Fibroblast of skin of right quadriceps (primary cell): ENCODE data around the gene TPPP.

Experiments used
- DNase-seq: peaks from one replicate; pipeline ENCODE4 v3.0.0-alpha.2; 2013

The TPPP gene

GRCh38 chr5:676699-677076 lies 16.5 kb downstream of the TPPP start:
- no peak for DNase-seq

- no peak for DNase-seq
Observed at GRCh38 chr5:675871-676698, 17.1 kb downstream of the TPPP start.

DNA sequence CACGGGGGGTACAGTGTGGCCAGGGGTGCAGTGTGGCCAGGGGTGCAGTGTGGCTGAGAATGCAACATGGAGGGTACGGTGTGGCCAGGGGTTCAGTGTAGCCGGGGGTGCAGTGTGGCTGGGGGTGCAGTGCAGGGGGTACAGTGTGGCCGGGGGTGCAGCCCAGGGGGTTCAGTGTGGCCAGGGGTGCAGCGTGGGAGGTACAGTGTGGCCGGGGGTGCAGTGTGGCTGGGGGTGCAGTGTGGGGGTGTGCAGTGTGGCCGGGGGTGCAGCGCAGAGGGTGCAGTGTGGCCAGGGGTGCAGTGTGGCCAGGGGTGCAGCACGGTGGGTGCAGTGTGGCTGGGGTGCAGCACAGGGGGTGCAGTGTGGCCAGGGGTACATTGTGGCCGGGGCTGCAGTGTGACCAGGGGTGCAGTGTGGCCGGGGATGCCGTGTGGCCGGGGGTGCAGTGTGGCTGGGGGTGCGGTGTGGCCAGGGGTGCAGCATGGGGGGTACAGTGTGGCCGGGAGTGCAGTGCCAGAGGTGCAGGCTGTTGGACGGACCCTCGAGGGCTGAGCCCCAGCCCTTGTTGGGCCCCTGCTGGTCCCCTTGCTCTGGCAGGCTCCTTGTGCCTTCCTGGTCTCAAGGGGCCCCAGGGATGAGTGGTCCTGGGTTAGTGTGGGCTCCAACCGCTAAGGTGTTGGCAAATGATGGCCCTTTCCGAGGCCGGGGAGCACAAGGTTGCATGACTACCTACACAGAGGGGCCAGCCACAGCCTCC lies 17.9 kb downstream of the TPPP start:
- DNase-seq: no peak

- no peak for DNase-seq
Observed at GRCh38 chr5:674630-675011, 18.5 kb downstream of the TPPP start.

- DNase-seq: no peak
Observed at GRCh38 chr5:673831-674629, 19.1 kb downstream of the TPPP start.

GRCh38 chr5:673161-673830 lies 19.9 kb downstream of the TPPP start:
- no peak for DNase-seq

- peak; percentile 77 for DNase-seq
Observed at GRCh38 chr5:672329-673160, 20.6 kb downstream of the TPPP start.

DNA sequence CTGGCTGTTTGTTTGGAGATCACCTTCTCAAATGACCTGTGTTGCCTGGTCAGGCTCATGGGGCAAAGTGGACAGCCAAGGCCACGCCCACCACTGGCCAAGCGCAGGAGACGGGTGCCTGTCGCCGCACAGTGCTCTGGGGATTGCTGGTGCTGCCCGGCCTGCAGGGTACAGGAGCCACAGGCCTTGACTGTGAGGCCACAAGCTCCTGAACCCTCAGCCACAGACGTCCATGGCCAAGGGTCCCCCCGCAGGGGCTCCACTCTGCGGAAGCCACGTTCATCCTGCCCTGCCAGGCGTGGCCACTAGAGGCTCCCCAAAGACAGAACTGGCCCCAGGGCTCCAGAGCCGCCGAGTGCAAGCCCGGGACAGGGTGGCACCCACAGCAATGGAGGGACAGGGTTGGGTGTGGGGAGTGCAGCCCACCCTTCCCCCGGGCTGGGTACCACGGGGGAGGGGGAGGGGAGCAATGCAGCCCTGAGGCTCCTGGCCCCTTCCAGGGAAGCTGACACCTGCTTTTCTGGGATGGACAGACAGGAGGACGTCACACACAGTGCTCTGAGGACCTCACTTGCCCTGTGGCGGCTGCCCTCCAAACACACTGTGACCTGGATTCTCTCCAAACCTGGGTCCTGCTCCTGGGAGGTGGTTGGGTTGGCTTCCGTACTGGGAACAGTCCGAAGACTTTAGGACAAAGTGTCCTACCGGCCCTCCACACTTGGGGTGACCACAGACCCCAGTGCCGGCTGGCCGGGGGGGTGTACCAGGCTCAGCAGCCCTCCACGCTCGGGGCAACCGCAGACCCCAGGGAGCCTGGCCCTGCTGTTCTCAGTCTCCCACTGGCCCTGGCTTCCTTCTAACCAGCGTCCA lies 21.5 kb downstream of the TPPP start:
- peak; percentile 43 for DNase-seq

- DNase-seq: no peak
Observed at GRCh38 chr5:670396-671270, 22.5 kb downstream of the TPPP start.

DNA sequence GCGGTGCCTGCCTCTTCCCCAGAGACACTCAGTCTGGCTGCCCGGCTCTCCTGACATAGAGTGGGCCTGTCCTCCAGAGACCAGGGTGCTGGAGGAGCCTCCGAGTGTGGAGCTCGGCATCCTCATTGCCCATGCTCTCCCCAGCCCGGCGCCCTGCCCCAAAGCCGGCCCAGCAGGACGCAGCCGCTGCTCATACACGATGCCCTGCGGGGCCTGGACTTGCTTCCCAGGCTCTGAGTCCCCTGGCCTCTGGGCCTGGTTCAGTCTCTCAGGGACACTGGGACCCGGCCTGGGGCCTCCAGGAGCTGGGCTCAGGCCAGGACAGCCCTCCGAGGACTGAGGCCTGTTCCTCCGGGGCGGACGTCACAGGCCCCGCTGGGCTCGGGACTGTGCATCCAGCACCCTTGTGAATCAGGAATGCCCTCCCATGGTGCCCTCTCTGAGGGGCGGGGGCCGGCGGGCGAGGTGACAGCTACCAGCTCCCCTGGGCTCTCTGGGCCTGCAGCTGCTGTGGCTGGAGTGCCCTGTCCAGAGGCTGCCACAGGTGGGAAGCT lies 23.2 kb downstream of the TPPP start:
- no peak for DNase-seq

GRCh38 chr5:669111-669841 lies 23.9 kb downstream of the TPPP start:
- DNase-seq: no peak

DNA sequence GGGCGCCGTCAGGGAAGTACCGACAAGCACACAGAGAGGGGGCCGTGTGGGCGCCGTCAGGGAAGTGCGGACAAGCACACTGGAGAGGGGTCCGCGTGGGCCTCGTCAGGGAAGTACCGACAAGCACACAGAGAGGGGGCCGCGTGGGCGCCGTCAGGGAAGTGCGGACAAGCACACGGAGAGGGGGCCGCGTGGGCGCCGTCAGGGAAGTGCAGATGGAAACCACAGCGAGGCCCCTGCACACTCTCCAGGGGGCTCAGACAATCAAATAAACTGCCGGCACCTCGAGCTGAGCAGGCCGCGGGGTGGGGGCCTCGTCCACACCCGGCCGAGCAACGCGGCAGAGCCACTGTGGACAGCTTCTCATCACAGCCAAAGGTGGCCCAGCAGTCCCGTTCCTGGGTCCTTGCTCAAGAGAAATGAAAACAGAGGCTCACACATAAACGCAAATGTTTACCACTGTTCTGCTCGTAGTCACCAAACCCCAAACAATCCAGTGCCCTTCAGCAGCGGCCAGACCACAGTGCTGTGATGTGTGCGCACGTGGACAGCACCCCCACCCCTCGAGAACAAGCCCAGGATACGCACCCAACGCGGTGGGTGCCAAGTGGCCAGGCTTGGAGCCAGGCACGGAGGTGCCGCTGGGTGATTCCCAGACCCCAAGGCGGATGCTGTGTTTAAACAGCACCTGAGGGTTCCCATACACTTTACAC lies 24.7 kb downstream of the TPPP start:
- no peak for DNase-seq

DNA sequence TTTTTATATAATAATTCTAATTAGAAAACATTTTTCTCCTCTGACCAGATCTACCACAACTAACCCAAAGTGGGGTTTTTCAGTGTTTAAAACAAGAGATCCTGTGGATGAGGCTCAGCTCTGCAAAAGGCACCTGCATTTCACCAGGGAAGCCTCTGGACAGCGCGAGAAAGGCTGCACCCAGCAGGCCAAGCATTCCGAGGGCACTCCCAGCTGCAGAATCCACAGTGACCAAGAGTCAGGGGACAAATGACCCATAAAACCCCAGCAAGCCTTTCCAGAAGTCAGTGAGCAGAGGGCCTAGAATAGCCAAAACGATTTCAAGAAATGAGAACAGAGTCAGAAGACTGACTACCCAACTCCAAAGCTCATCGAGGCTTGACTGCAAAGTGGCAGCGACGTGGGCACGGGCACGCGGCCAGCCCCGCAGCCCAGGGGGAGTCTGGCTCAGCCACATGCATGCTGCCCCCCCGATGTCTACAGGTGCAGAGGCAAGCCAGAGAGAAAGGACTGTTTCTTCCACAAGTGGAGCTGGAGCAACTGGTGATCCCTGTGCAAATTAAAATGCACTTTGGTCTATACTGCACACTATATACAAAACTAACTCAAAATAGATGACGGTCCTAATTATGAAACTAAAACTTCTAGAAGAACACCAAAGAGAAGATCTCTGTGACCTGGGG lies 26.2 kb downstream of the TPPP start:
- no peak for DNase-seq

DNA sequence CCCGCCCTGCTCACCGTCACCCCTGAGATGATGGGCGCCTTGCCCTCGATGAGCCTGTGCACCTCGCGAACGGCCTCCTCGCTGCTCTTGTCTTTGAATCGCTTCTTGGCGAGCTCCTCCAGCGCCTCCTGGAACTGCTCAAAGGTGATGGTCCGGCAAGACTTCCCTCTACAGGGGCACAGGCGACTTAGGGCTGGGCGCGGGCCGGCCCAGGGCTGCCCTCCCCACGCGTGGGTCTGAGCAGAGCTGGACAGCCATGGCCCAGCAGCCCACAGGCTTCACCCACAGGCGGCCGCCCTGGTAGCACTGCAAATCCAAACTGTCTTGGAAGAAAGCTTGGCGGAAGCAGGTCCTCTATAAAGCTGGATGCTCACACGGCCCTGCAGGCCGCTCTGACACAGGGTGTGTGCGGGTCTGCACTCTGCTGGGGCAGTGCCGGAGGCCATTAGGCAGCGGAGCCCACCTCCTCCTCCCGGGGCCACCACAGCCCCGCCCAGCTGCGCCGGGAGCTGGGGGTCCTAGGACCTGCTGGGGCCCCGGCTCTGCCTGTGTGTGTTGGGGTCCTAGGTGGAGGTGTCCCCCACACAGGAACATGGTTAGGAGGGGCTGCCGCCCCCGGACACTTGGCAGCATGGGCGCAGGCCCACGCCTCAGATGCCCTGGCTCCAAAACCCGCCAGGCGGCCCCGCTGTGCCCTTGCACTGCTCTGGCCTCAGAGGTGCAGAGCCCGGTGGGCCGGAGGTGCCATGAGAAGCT lies 27.0 kb downstream of the TPPP start:
- no peak for DNase-seq

DNA sequence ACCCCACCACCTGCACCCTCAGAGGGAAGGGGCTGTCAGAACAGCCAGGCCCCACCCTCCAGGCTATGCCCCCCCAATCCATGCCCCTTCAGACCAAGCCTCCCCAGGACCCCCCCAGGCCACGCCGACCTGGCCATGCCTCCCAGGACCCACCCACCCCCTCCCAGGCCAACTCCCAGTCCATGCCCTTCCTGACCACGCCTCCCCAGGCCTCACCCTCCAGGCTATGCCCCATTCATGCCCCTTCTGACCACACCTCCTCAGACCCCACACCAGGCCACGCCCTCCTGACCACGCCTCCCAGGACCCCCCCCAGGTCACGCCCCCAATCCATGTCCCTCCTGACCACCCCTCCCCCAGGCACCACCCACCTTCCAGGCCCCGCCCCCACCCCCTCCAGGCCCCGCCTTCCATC lies 27.6 kb downstream of the TPPP start:
- DNase-seq: no peak

DNA sequence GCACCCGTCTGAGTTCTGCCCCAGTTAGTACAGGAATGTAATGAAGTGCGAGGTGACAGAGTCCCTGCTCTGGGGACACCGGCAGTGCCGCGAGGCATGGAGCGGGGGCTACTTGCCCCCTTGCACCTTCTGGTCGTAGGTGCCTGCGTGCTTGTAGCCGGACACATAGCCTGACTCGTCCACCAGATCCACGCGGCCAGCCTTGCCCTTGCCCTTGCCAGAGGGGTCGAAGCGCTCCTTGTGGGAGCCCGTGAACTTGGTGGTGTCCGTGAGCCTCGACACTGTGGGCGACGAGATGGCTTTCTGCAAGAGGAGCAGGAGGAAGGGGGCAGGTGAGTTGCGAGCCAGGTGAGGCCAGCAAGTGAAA lies 28.2 kb downstream of the TPPP start:
- DNase-seq: no peak
